Common myeloid progenitor, CD34-positive (primary cell): ENCODE data around the gene BICC1.

ENCODE experiments used
- CTCF ChIA-PET: fragments of 350-600 bp; sonication (Branson Sonifier 250); formaldehyde crosslinking; loops from one replicate; lab custom pipeline; 2021; ENCODE audit warnings: antibody characterized with exemption; lab: Charles Lee
- POLR2A ChIA-PET: fragments of 350-600 bp; sonication (Branson Sonifier 250); formaldehyde crosslinking; loops from one replicate; lab custom pipeline; 2021; ENCODE audit warnings: antibody characterized with exemption; lab: Charles Lee
- DNase-seq, 3 donors: peaks; one replicate each; pipeline versions ENCODE4 v3.0.0 to v3.0.0-alpha.2; 2013
- H3K27ac ChIP-seq, 2 experiments: 1 replicate in 1 of 2; 2 replicates in 1 of 2; pipeline ENCODE4 v1.7.0; 2013; ENCODE audit warnings: inconsistent platforms in 2 of 2, low read length in 2 of 2, mild to moderate bottlenecking in 2 of 2, low read depth in 1 of 2, moderate library complexity in 1 of 2; ENCODE audit not compliant: severe bottlenecking in 2 of 2, insufficient read depth in 1 of 2, poor library complexity in 1 of 2
- H3K27me3 ChIP-seq, 5 experiments: replicated peaks in 2 of 5; 1 replicate in 3 of 5; 2 replicates in 2 of 5; pipeline versions ENCODE4 v1.6.1 to v1.7.0; 2013; ENCODE audit warnings: low read length in 4 of 5, mild to moderate bottlenecking in 2 of 5, moderate library complexity in 2 of 5, inconsistent platforms in 1 of 5; ENCODE audit not compliant: insufficient read depth in 5 of 5, control insufficient read depth in 4 of 5
- H3K36me3 ChIP-seq, 4 experiments: 1 replicate in 2 of 4; 2 replicates in 2 of 4; pipeline versions ENCODE4 v1.6.1 to v1.7.0; 2013; ENCODE audit warnings: low read length in 3 of 4, control low read depth in 1 of 4, mild to moderate bottlenecking in 1 of 4; ENCODE audit not compliant: control insufficient read depth in 4 of 4, insufficient read depth in 4 of 4
- H3K4me1 ChIP-seq, 4 experiments: 1 replicate in 3 of 4; 2 replicates in 1 of 4; pipeline versions ENCODE4 v1.6.1 to v1.7.1; 2013; ENCODE audit warnings: low read length in 3 of 4, mild to moderate bottlenecking in 3 of 4, control low read depth in 1 of 4, inconsistent platforms in 1 of 4, moderate library complexity in 1 of 4; ENCODE audit not compliant: control insufficient read depth in 4 of 4, insufficient read depth in 4 of 4; ENCODE audit errors: control extremely low read depth in 1 of 4
- H3K4me3 ChIP-seq, 7 experiments: 1 replicate in 4 of 7; 2 replicates in 3 of 7; pipeline versions ENCODE4 v1.5.1 to v1.7.0; 2013; ENCODE audit warnings: mild to moderate bottlenecking in 7 of 7, low read length in 6 of 7, moderate library complexity in 6 of 7, inconsistent platforms in 2 of 7, low read depth in 2 of 7, control low read depth in 1 of 7; ENCODE audit not compliant: insufficient read depth in 4 of 7, control insufficient read depth in 1 of 7; ENCODE audit errors: extremely low read depth in 1 of 7
- H3K9me3 ChIP-seq, 5 experiments: 1 replicate in 4 of 5; 2 replicates in 1 of 5; pipeline versions ENCODE4 v1.6.1 to v1.7.1; 2013; ENCODE audit warnings: low read length in 4 of 5, mild to moderate bottlenecking in 2 of 5, inconsistent platforms in 1 of 5, low read depth in 1 of 5, moderate library complexity in 1 of 5; ENCODE audit not compliant: control insufficient read depth in 4 of 5, insufficient read depth in 2 of 5; ENCODE audit errors: control extremely low read depth in 1 of 5
- WGBS: methylation state at CpG from one replicate; pipeline ENCODE4 v1.1.5; 2013; ENCODE audit not compliant: insufficient coverage; 5-methylcytosine and 5-hydroxymethylcytosine counted together

The BICC1 gene

GRCh38 chr10:58757352-58758065 lies 244.8 kb downstream of the BICC1 start:
- H3K4me1 ChIP-seq: peaks cover 0 to 5% (median 0%) of the 10 kb centered on the region in 4 experiments
- WGBS: no CpG with 5 or more reads among the region's 1 CpG
- H3K4me3 ChIP-seq: no peak overlapping the region
- no peaks in the 10 kb centered on the region for H3K27me3 ChIP-seq
- no peaks in the 10 kb centered on the region for H3K36me3 ChIP-seq
- CTCF ChIA-PET: no interaction called here
- H3K27ac ChIP-seq: no peak overlapping the region
- POLR2A ChIA-PET: no interaction called here
- peak in 1 of 3 donors; percentile 4 for DNase-seq
- H3K9me3 ChIP-seq: no peaks in the 10 kb centered on the region

GRCh38 chr10:58758321-58758720 lies 245.6 kb downstream of the BICC1 start:
- H3K27ac ChIP-seq: no peak overlapping the region
- CTCF ChIA-PET: no interaction called here
- no CpG with 5 or more reads among the region's 1 CpG for WGBS
- no peaks in the 10 kb centered on the region for H3K36me3 ChIP-seq
- H3K4me3 ChIP-seq: no peak overlapping the region
- peaks cover 0 to 5% (median 0%) of the 10 kb centered on the region in 4 experiments for H3K4me1 ChIP-seq
- H3K9me3 ChIP-seq: no peaks in the 10 kb centered on the region
- POLR2A ChIA-PET: no interaction called here
- no peak for DNase-seq
- H3K27me3 ChIP-seq: no peaks in the 10 kb centered on the region

GRCh38 chr10:58764087-58764747 lies 251.5 kb downstream of the BICC1 start:
- Histone ChIP-seq H3K36me3 (no peaks in the 10 kb centered on the region), H3K4me3 (no peak overlapping the region), H3K27me3 (no peaks in the 10 kb centered on the region), H3K27ac (no peak overlapping the region), H3K9me3 (peaks cover 0 to 6% (median 2%) of the 10 kb centered on the region in 5 experiments), H3K4me1 (no peaks in the 10 kb centered on the region)
- DNase-seq: no peak
- 100% methylated on average over 1 of the region's 1 CpG for WGBS
- CTCF ChIA-PET: no interaction called here
- POLR2A ChIA-PET: no interaction called here

- Histone ChIP-seq H3K27ac (no peak overlapping the region), H3K9me3 (peaks cover 0 to 6% (median 2%) of the 10 kb centered on the region in 5 experiments), H3K4me1 (no peaks in the 10 kb centered on the region), H3K4me3 (no peak overlapping the region), H3K27me3 (no peaks in the 10 kb centered on the region), H3K36me3 (no peaks in the 10 kb centered on the region)
- ChIA-PET POLR2A (no interaction called here), CTCF (no interaction called here)
- WGBS: 93% methylated on average over 2 of the region's 3 CpGs
- no peak for DNase-seq
These were observed 253.2 kb downstream of the BICC1 start for GRCh38 chr10:58765910-58766309.

- H3K36me3 ChIP-seq: no peaks in the 10 kb centered on the region
- no peak overlapping the region for H3K27ac ChIP-seq
- no peaks in the 10 kb centered on the region for H3K27me3 ChIP-seq
- CTCF ChIA-PET: no interaction called here
- peaks cover 0 to 6% (median 2%) of the 10 kb centered on the region in 5 experiments for H3K9me3 ChIP-seq
- H3K4me1 ChIP-seq: no peaks in the 10 kb centered on the region
- DNase-seq: no peak
- POLR2A ChIA-PET: no interaction called here
- 100% methylated on average over 1 of the region's 4 CpGs for WGBS
- no peak overlapping the region for H3K4me3 ChIP-seq
These were observed 255.0 kb downstream of the BICC1 start for GRCh38 chr10:58767652-58768051.

GRCh38 chr10:58771863-58772262 lies 259.2 kb downstream of the BICC1 start:
- Histone ChIP-seq H3K4me1 (no peaks in the 10 kb centered on the region), H3K36me3 (no peaks in the 10 kb centered on the region), H3K27ac (no peak overlapping the region), H3K4me3 (no peak overlapping the region), H3K9me3 (peaks cover 0 to 5% (median 2%) of the 10 kb centered on the region in 5 experiments), H3K27me3 (peaks cover 0 to 4% (median 0%) of the 10 kb centered on the region in 5 experiments)
- WGBS: no CpG with 5 or more reads among the region's 1 CpG
- no peak for DNase-seq
- POLR2A ChIA-PET: no interaction called here
- CTCF ChIA-PET: interaction anchor here (1.1 kb wide), 1 partner anchor 10 kb away, joined by 3 read pairs; no protein-coding TSS in a partner anchor

GRCh38 chr10:58772758-58773157 lies 260.1 kb downstream of the BICC1 start:
- DNase-seq: no peak
- H3K4me1 ChIP-seq: no peaks in the 10 kb centered on the region
- no peaks in the 10 kb centered on the region for H3K36me3 ChIP-seq
- ChIA-PET CTCF (interaction anchor here (1.1 kb wide), 1 partner anchor 9 kb away, joined by 3 read pairs; no protein-coding TSS in a partner anchor), POLR2A (no interaction called here)
- H3K4me3 ChIP-seq: no peak overlapping the region
- peaks cover 0 to 2% (median 0%) of the 10 kb centered on the region in 5 experiments for H3K9me3 ChIP-seq
- H3K27ac ChIP-seq: no peak overlapping the region
- peaks cover 0 to 4% (median 0%) of the 10 kb centered on the region in 5 experiments for H3K27me3 ChIP-seq
- WGBS: 100% methylated on average over 1 of the region's 3 CpGs
